ENCODE results near the gene U2AF1. TPM values are rescaled to one million over a fixed set of nuclear protein-coding genes. Genes with fewer than 3 reads are reported as not detected.
"Not testable (repeated sequence)": the region's sequence is repeated elsewhere in the genome, so short reads cannot be mapped to it uniquely, and the experiment has no call there.

U2AF1 gene
- polyA plus RNA-seq, 4 donors = 15.0 to 88.0 (median 68.9) TPM

GRCh38 chr21:43082587-43083300, 24.6 kb downstream of the U2AF1 start:
- not testable (repeated sequence) for DNase-seq (ENCODE audit: low read depth in 4 of 4, low spot score in 2 of 4)

- not testable (repeated sequence) for DNase-seq (ENCODE audit: low read depth in 4 of 4, low spot score in 2 of 4)
These were observed 30.7 kb downstream of the U2AF1 start for GRCh38 chr21:43076643-43077042.

DNA sequence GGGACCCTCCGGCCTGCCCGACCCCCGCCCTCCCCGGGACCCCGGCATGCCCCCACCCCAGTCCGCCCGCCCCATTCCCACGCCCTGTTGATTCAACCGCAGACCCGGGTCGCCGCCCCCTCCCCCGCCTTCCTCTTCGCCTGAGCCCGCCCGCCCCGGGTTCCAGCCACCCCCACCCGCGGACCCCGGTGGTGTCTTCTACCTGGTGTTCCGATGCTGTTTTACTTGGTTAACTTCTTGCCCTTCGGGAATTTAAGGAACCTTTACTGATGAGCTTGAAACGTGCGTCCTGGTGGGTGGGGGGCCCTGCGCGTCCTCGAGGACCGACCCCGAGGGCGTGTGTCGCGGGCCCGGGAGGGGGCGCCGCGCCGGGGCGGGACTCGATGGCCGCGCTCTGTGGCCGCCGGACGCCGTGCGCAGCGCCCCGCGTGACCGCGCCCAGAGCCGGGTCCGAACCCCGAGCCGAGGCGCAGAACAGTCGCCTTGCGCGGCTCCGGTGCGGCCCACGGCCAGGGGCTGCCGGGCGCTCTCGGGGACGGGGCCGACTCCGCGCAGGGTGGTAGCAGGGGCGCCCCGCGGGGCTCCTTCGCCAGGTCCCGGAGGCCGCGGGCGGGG, 31.2 kb downstream of the U2AF1 start:
- not testable (repeated sequence) for DNase-seq (ENCODE audit: low read depth in 4 of 4, low spot score in 2 of 4)

- DNase-seq (ENCODE audit: low read depth in 4 of 4, low spot score in 2 of 4) = not testable (repeated sequence)
These were observed 32.0 kb downstream of the U2AF1 start, which contains the start of gene CBS for GRCh38 chr21:43075170-43076022. CBS (minus strand) TSS chr21:43075835; CDS start chr21:43072193, 3,642 bp downstream.

DNA sequence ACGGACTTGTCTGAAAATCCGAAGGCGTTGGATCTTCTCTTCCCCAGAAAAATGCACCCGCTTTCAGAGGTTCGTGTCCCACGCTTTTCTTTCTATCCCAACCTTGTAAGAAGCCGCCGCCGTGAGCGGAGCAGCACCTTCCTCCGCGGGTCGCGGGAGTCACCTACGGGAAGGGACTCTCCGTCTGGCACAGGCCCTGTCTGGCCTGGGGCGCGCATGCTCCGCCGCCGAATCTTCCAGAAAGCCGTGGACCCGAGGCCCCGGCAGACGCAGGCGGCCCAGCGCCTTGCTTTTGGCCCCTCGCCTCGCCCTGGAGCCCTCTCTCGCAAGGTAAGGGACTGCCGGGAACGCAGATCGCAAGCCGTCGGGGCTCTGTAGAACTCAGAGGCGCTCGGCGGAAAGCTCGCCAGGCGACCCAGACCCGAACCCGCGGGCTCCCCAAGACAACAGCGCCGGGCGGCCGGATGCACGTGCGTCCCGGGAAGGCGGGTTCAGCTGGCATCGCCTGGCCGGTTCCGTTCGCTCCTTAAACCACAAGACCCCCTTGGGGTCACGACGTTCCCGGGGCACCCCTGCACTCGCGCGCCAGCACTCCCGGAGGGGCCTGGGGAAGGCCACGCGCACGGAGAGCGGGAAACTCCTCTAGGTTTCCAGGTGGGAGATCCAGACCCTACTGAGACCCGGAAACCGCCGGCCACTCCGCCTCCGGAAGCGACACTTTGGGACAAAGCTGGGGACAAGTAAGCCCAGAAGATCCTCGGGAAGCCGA, 32.8 kb downstream of the U2AF1 start:
- DNase-seq (ENCODE audit: low read depth in 4 of 4, low spot score in 2 of 4) = not testable (repeated sequence)

- not testable (repeated sequence) for DNase-seq (ENCODE audit: low read depth in 4 of 4, low spot score in 2 of 4)
These were observed 34.6 kb downstream of the U2AF1 start for GRCh38 chr21:43072742-43073141.

DNA sequence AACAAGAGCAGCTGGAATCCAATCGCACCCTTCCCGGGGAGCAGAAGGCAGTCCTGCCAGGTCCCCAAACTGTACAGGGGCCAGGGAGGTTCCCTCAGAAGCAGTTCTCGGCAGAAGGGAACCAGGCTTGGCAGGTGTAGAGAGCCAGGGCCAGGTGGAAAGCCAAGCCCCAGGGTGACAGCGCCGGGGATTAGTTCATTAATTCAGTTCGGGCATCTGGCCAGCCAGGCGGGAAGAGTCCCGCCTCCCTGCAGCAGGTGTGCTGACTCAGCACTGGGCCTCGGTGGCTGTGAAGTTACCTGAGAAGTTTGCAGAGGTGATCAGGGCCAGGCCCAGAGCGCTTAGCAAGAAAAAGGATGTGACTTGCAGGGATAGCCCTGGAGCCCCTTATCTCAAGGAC, 37.7 kb downstream of the U2AF1 start:
- not testable (repeated sequence) for DNase-seq (ENCODE audit: low read depth in 4 of 4, low spot score in 2 of 4)

DNA sequence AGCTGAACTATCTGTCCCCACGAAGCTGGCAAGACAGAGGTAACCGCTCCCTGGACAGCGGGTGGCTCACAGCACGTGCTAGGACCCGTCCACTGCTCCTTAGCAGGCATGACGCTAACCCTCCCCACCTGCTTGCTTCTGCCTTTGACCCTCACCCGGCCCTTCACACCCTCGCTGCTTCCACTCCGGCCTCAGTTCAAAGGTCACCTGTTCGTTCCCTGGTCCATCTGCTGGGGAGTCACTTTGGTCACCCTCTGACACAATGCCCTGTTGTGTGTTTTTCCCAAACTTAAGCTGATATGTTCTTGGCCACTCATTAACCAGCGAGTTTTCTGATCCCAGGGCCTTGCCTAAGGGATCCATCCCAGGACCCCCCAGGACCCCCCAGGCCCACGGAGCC, 39.3 kb downstream of the U2AF1 start:
- DNase-seq (ENCODE audit: low read depth in 4 of 4, low spot score in 2 of 4) = not testable (repeated sequence)

- DNase-seq (ENCODE audit: low read depth in 4 of 4, low spot score in 2 of 4) = not testable (repeated sequence)
These were observed 40.7 kb downstream of the U2AF1 start for GRCh38 chr21:43066690-43067089.

DNA sequence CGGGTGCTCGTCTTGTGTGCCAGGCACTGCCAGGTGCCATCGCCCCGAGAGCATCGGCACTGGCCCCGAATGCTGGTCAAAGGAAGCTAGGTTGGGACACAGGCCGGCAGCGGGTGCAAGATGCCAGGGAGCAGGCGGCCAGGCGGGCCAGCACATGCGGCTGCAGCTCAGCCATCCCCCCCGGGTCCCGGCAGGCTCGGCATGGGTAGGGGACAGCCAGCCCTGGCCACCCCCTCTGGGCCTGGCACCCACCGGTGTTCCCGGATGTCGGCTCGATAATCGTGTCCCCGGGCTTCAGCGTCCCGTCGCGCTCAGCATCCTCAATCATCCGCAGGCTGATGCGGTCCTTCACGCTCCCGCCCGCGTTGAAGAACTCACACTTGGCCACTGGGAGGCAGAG, 41.4 kb downstream of the U2AF1 start:
- not testable (repeated sequence) for DNase-seq (ENCODE audit: low read depth in 4 of 4, low spot score in 2 of 4)

DNA sequence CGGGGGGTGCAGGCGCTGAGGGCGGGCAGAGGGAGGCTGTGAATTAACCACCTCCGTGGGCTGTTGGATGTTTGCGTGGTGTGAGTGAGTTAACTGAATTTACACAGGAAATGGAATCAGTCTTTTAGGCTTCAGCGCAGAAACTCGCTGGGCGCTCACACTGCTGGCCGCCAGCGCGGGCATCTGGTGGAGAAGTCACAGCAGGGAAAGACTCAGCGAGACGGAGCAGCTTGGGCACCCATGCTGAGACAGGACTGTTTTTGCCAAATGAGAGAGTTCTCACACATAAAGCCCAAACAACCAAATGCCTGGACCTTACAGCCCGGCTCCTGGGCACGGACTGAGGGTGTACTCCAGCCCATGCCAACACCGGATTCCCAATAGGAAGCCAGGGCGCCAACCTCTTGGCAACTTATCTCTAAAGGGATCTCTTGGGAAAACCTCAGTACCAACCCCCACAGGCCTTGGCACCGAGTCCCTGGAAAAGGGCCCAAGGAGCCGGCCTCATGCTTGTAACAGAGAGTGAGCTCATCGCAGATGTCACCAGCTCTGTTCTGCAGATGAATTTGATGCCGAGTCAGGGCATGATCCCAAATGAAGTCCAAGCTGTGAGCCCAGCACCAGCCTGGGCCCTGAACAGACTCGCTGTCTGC, 43.0 kb downstream of the U2AF1 start:
- not testable (repeated sequence) for DNase-seq (ENCODE audit: low read depth in 4 of 4, low spot score in 2 of 4)

- DNase-seq (ENCODE audit: low read depth in 4 of 4, low spot score in 2 of 4) = not testable (repeated sequence)
These were observed 44.3 kb downstream of the U2AF1 start for GRCh38 chr21:43062955-43063664.

GRCh38 chr21:43053112-43053511, 54.3 kb downstream of the U2AF1 start:
- not testable (repeated sequence) for DNase-seq (ENCODE audit: low read depth in 4 of 4, low spot score in 2 of 4)

DNA sequence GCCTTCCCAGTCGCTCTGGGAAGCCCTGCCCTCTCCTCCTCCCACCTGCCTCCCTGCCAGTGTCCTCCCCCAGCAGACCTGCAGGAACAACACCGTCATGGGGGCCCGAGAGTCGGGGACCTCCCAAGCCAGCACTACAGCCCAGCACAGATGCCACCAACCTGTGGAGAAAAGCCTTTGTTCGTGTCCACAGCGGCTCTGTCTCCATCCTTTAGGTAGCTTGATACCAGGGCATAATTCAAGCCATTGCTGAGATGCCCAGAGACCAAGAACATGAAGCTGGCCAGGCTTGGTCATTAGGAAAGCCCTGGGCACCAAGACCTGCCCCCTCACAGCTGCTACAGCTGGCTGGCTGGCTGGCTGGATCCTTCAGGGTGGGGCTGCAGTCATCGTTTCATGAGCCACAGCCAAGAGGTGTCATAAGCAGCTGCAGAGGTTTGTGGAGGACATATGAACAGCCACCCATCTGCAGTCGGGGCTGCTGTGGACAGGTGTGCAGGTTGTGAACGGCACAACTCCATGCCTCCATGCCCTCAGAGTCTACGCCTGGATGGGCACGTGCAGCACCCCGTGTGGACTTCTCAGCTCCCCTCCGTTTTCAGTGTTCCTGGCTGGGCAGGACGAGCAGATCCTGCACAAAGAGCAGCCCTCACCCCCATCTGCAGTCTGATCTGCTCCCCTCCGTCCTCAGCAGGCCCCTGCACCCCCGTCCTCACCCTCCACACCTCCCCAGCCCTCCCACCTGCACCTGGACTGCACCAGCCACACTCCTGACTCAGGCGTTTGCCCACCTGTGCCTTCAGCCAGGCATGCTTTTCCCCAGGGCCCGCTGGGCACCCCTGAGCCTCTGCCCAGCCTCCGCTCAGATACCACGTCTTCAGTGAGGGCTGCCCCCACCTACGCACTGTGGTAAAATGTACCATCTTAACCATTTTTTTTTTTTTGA, 61.2 kb downstream of the U2AF1 start:
- not testable (repeated sequence) for DNase-seq (ENCODE audit: low read depth in 4 of 4, low spot score in 2 of 4)

GRCh38 chr21:43045165-43045875, 62.0 kb downstream of the U2AF1 start:
- DNase-seq (ENCODE audit: low read depth in 4 of 4, low spot score in 2 of 4) = not testable (repeated sequence)

DNA sequence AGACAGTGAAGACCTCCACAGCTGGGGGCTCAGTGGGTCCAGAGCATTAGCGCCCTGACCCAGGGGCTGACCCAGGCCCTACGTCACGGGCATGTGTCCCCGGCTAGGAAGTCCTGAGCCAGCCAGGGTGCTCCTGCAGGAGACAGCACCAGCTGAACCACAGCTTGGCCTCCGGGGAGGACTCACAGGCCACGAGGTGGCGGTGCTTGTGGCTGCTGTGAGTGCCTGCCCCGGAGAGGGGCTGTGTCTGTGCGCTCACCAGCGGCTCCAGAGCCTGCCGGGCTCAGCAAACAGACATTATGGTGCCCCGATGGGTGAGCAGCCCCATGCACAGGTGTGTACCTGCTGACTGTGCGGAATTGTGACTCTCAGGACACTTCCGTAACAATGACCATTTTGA, 62.8 kb downstream of the U2AF1 start:
- DNase-seq (ENCODE audit: low read depth in 4 of 4, low spot score in 2 of 4) = not testable (repeated sequence)

GRCh38 chr21:43043291-43043690, 64.1 kb downstream of the U2AF1 start:
- not testable (repeated sequence) for DNase-seq (ENCODE audit: low read depth in 4 of 4, low spot score in 2 of 4)

All from left renal cortex interstitium (tissue), 4 donors.